Stimulated activated CD4-positive, alpha-beta T cell treated with anti-CD3 and anti-CD28 coated beads, Interleukin-12 subunit alpha, Interleukin-12 subunit beta, amount 100 ng/mL, for 24 hours (primary cell): ENCODE data around the gene GFAP.

ENCODE experiments used
- DNase-seq, 2 experiments: peaks; one replicate each; pipeline ENCODE4 v3.0.0-alpha.2; 2020; ENCODE audit warnings: low read depth in 2 of 2

GFAP gene

GRCh38 chr17:44932096-44932786 lies 16.9 kb upstream of the GFAP start:
- no peak for DNase-seq

- no peak for DNase-seq
These were observed 16.1 kb upstream of the GFAP start for GRCh38 chr17:44931376-44931775.

DNA sequence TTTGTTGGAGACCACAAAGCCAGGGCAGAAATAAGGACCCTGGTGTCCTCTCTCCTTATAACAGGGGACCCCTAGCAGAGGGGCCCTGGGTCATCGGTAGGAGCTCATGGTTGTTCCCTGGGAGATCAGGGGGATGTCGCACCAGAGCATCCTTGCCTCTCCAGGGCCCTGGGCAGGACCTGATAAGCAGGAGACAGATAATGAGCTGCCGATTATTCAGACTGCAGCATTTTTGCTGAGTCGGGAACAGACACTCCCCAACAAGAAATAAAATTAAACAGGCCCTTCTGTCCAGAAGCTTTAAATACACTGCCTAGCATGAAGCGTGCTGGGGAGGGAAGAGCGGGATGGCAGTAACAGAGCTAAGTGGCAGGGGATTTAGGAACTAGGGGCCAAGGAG lies 15.4 kb upstream of the GFAP start:
- DNase-seq: no peak

DNA sequence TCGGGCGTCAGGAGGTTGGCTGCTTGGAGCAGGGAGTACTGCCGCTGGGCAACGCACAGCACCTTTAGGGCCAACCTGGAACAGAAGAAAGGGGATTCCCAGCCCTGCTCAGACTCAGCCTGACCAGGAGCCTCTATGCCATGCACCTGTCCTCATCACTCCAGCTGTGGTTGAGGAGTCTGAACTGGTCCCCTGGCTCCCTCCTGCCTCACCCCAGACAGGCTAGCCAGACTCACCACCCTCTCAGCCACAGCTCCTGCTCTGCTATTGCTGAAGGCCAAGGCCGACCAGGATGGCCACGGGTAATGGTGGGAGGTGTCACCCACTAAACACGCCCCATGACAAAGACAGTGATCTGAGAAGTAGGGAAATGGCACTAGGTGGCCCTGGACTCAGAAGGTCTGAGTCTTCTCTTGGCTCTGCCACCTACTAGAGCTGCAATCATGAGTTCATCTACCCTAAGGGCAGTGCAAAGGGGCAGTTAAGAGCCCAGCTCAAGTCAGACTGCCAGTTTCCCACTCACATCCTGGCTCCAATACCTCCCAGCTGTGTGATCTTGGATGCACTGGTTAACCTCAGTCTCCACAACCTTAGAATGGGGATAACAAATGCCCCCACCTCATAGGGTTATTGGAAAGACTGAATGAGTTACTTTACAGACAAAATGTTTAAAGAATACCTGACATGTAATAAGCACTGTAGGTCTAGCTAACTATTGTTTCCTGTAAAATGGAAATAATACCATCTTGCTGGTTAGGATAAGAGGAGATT lies 13.8 kb upstream of the GFAP start:
- no peak for DNase-seq

DNA sequence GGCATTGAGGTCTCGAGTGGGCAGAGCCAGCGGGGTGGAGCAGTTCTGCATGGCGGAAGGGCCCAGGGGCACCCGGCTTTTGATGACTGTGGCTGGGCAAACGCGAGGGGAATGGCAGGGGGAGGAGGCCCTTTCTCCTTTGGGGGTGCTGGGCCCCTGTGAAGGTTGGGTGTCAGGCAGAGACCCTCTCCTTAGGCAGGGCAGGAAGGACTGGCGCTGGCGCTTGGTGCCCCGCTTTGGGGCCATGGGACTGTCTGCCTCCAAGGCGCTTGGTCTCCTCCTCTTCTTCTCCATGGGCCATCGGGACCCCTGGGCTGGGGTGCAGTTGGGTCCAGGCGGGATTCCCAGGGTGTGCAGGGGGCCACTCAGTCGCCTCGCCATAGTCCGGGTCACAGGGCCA lies 12.8 kb upstream of the GFAP start:
- DNase-seq: no peak

GRCh38 chr17:44927696-44928095 lies 12.4 kb upstream of the GFAP start:
- no peak for DNase-seq

DNA sequence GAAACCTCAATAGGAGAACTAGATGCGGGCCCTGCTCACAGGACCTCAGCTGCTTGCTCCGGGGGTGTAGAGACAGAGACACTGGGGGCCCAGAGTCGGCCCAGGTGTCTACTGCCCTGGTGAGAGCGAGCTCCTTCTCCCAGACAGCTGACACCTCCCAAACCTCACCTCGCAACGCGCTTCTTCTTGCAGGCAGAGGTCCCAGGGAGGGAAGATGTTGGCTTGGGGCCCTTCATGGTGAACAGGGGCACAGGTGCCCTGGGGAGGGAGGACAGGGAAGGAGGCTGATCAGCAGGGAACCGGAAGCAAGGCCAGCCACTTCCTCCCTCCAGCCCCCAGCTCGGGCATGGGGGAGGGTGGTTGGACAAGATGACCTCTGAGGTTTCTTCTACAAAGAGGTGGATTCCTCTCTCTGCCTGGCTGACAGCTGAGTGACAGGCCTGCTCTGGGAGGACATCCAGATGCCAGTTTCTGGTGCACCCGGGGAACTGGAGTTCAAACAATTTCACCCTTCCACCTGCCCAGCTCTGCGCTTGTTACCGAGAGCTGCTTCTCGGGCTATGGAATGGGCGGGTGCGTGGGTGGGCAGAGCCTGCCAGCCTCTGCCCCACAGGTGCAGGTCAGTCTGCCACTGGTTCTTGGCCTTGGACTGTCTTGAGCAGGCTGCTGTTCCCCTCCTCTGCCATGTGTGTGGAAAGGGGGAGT lies 11.7 kb upstream of the GFAP start:
- no peak for DNase-seq

GRCh38 chr17:44925731-44926697 lies 10.7 kb upstream of the GFAP start:
- DNase-seq: no peak

- no peak for DNase-seq
These were observed 8.8 kb upstream of the GFAP start for GRCh38 chr17:44924107-44924544.

DNA sequence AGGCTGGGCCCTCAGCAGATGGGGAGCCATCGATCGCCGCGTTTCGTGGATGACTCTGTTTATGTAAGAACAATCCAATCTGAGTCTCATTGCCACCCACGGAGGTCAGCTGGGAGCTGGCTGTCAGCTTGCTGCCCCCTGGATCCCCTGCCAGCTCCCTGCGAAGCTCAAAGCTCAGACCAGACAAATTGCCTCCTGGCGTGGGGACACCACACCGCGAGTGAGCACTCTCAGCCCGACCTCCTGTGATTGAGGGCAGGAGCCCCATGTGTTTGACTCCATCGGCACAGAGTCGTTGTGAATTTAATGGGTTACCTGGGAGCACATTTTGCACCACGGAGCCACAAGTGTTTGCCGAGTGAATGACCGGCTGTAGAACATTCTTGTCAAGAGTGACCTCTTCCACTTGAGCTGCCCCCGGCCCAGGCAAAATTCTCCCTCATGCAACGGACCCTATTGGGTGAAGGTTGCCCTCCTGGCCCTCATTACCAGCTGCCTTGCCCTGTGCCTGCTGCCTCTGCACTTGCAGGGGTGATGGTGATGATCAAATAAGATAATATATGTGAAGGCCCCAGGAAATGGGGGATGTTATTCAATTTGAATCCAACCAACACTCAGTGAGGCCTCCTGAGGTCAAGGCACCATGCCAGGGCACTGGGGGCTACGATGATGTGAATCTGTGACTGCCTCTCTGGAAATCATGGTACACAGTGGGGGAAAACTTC lies 7.6 kb upstream of the GFAP start:
- DNase-seq: no peak

DNA sequence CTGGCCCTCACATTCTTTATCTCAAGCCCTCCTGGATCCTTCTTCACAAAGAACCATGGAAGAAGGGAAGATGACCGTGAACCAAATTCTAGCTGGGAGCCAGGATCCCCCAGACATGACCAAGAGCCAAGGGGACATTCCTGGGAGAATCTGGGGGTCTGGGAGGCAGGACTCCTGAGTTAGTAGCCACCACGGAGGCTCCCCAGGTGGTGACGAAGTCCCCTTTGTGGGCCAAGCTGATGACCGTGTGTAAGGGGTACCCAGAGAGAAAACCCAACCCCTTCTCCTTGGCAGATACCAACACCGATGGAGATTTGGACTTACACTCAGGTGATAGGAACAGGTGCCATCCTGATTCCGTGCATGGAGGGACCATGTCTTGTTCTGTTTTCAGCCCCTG lies 6.8 kb upstream of the GFAP start:
- DNase-seq: no peak

DNA sequence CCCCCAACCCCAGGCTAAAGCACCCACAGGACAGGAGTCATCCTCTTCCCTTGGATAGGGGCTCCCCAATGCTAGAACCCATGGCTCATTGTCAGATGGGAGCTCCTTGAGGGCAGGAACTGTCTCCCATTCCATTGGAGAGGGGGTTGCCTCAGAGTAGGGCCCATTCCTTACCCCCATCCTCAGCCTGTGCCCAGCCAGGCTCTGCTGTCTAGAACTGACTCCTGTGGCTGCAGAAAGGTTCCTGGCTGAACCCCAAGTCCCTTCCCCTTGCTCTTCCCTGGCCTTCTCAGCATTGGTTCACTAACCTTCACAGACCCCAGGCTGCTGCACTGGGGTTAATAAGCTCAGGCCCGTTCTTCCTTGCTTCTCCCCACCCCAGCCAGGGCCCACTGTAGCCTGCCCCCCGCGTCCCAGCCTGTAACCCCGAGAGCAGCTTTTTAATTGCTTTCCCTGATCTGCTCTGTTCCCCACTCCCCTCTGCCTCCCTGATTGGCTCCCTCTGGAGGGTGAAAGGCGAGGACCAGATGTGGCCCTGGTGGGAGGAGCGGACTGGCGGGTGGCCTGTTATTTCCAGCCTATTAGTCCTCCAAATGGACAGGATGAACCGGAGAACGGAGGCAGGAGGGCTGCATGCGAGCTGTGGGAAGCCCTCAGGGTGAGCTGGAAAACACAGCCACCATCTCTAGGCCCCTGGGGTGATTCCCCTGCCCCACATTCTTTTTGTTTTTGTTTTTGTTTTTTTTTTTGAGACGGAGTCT lies 6.0 kb upstream of the GFAP start:
- DNase-seq: no peak

DNA sequence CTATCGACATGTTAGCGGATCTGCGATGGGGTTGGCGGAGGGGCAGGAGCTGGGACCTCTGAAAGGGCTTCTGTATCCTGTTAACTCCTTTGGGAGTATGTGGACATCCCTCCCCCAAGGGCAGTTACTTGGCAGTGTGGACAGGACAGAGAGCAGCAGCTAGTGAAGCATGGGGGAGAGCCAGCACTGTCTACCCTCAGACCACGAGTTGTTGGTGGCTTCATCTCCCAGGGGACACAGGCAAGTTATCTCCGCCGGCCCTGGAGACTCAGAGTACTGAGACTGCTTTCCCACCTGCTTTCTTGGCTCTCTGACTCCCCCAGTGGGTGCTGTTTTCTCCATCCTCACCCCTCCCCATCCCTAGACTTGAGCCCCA lies 5.3 kb upstream of the GFAP start:
- DNase-seq: no peak

- DNase-seq: peak; percentile 12 to 39
These were observed 4.7 kb upstream of the GFAP start for GRCh38 chr17:44919885-44920564.

- no peak for DNase-seq
These were observed 4.1 kb upstream of the GFAP start for GRCh38 chr17:44919411-44919810.

GRCh38 chr17:44918006-44918405 lies 2.7 kb upstream of the GFAP start:
- DNase-seq: no peak

- no peak for DNase-seq
These were observed 2.2 kb upstream of the GFAP start for GRCh38 chr17:44917456-44917855.

DNA sequence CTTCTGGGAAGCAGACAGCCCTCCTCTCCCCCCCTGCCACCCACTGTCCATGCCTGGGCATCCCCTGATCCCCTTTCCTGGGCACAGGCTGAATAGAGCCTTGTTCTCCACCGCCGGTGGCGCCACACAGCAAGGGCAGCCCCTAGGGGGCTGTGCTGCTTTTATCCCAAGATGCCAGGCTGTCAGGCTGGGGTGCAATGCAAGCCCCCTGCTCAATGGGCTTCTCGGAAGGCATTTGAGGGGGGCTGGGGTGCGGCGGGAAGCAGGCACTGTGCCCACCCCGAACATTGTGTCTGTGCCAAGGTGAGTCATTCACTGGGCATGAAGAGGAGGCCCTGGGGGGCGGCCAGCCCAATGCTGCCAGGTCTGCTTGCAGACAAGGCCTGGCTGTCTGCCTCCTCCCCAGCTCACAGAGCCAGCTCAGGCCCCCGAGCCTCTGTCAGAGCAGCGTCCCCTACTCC lies 1.5 kb upstream of the GFAP start:
- DNase-seq: no peak
